Tibial nerve (tissue), 4 donors: Measurements from ENCODE around the gene ERBB4.

Source experiments
- EP300 ChIP-seq, 2 donors: sonication (generic); formaldehyde crosslinking; IDR thresholded peaks; one replicate each; pipeline ENCODE4 v1.6.1; 2017; ENCODE audit warnings: antibody characterized with exemption in 2 of 2, mild to moderate bottlenecking in 1 of 2
- POLR2A ChIP-seq, 2 donors: fragments of 450-650 bp; IDR thresholded peaks; one replicate each; pipeline ENCODE4 v1.6.1; 2017; ENCODE audit warnings: antibody characterized with exemption in 2 of 2, mild to moderate bottlenecking in 2 of 2, moderate library complexity in 2 of 2
- TF ChIP-seq, protein P1 (sequence below), 5 experiments: fragments of 200-600 bp in 3 of 5; fragments of 450-650 bp in 2 of 5; sonication (generic) in 3 of 5; IDR thresholded peaks; one replicate each; pipeline ENCODE4 v1.5.1; 2016 to 2019; ENCODE audit warnings: antibody characterized with exemption in 5 of 5, mild to moderate bottlenecking in 3 of 5, moderate library complexity in 2 of 5

- TF ChIP-seq, protein P1, sequence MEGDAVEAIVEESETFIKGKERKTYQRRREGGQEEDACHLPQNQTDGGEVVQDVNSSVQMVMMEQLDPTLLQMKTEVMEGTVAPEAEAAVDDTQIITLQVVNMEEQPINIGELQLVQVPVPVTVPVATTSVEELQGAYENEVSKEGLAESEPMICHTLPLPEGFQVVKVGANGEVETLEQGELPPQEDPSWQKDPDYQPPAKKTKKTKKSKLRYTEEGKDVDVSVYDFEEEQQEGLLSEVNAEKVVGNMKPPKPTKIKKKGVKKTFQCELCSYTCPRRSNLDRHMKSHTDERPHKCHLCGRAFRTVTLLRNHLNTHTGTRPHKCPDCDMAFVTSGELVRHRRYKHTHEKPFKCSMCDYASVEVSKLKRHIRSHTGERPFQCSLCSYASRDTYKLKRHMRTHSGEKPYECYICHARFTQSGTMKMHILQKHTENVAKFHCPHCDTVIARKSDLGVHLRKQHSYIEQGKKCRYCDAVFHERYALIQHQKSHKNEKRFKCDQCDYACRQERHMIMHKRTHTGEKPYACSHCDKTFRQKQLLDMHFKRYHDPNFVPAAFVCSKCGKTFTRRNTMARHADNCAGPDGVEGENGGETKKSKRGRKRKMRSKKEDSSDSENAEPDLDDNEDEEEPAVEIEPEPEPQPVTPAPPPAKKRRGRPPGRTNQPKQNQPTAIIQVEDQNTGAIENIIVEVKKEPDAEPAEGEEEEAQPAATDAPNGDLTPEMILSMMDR (IDR thresholded peaks at IDR 0.05) = no peak
- TF ChIP-seq POLR2A (IDR thresholded peaks at IDR 0.05) (no peak), EP300 (IDR thresholded peaks at IDR 0.05) (no peak)
These were observed 589.7 kb downstream of the ERBB4 start for GRCh38 chr2:211948932-211949331.
